ENCODE results near the gene COL23A1.

Gene COL23A1

DNA sequence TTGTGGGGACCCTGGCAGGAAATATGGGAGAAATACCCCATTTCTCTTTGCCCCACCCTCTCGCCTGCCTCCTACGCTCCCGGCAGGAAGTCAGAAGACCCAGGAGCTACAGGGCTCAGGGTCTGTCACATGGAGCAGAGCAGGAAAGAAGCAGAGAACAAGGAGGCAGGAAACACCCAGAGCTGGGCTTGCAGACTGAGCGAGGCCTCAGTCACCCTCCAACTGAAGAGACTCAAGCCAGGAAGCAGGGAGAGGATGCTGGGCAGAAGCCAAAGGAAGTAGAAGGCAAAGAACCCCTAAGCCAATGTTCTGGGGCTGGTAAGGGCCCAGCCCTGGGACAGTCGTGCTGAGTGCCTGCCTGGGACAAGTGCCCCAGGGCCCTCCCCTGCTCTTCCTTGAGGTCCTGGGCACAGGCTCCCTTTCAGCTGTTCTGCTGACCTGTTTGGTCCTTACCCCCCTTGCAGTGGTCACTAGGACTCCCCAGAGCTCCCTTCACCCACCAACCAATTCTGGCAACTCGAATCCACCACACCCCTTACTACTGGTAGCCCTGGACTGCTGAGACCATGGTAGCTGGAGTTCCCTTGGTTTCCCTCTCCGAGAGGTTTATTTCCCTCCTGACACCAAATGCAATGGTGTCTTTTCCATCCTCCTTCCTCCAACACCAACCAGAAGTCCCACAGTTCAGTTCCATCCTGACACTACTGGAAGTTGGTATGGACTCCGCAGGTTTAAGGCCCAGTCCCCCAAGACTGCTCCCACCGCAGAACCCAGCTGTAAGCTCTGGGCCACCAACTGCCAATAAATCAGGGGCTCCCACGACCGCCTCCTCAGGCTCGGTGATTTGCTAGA is 157.5 kb downstream of the COL23A1 start:
- no peak for DNase-seq

- no peak for DNase-seq
Measured at GRCh38 chr5:178431782-178432165, 158.4 kb downstream of the COL23A1 start.

DNA sequence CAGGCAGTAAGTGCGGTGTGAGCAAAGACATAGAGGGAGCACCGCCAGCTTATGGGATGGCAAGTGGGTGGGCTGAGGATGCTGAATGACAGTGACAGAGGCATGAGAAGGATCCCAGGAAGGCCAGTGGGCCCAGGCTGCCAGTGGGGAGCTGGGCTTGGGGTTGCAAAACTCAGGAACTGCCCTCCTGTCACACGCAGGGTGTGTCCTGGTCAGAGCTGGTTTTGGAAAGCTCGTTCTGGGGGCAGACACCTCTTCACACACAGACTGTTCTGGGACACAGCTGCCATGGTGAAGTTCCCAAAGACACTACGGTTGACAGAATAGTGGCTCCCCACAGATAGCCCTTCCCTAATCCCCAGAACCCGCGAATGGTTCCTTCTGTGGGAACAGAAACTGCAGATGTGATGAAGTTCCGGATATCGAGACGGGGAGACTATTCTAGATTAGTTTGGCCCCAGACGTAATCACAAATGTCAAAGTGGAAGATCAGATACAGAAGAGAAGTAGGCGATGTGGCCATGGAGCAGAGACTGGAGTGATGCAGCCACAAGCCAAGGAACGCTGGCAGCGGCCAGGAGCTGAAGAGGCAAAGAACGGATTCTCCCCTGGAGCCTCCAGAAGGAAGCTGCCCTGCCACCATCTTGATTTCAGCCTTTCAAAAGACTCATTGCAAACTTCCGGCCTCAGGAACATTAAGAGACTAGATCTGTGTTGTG is 159.0 kb downstream of the COL23A1 start:
- DNase-seq = no peak

DNA sequence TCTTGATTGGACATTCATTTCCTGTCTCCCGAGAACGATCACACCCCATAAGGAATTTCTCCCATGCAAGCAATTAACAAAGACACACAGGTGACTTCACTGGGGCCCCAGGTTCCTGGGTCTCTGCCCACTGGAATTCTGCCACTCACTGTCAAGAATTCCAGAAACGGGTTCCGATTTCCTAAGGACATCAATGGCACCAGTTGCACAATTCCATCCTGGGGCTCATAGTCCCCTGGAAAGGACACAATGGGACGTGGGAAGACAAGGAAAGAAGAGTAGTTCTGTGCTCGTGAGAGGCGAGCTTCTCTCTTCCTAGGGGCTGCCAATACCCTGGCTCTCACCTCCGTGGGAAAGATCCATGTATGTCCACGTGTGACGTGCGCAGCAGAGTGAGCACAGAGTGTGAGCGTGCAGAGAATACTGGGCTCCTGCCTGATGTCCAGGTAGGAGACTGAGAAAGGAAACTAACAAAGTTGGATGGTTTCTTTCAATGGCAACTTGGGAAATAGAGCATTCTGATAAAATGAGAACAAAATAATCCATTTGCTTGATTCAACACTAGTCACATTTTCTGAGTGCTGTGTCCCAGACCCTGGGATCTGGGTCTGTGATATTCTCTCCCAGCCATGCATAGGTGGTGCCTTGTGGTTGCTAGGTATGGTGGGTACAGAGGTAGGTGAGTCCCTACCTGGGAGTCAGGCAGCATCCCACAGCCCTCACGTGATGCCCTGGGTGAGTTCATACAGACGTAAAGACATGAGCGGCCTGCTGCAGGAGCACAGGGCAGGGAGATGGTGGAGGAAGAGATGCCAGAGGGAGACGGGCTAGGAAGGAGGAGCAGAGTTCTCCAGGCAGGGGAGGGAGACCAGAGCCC is 159.8 kb downstream of the COL23A1 start:
- no peak for DNase-seq

GRCh38 chr5:178429491-178430185 is 160.6 kb downstream of the COL23A1 start:
- DNase-seq = no peak

GRCh38 chr5:178429156-178429468 is 161.1 kb downstream of the COL23A1 start:
- DNase-seq = no peak

- no peak for DNase-seq
Measured at GRCh38 chr5:178428341-178429155, 161.6 kb downstream of the COL23A1 start.

- DNase-seq = no peak
Measured at GRCh38 chr5:178427576-178428197, 162.5 kb downstream of the COL23A1 start.

GRCh38 chr5:178426326-178427130 is 163.7 kb downstream of the COL23A1 start:
- DNase-seq = no peak

- no peak for DNase-seq
Measured at GRCh38 chr5:178425621-178426068, 164.5 kb downstream of the COL23A1 start.

DNA sequence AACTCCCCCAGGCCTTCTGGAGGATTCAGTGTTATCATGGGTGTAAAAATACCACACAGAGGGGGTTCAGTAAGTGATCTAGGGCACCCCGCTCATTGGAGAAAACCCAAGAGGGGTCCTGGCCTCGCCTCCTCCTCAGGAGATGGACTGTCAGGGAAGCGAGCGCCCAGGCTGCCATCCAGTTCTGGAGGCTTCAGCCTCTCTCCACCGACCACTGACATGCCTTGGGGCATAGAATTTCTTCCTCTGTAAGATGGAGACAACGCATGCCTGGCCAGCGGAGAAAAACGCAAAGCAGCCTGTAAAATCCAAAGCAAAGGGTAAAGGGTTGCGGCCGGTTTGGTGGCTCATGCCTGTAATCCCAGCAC is 165.4 kb downstream of the COL23A1 start:
- DNase-seq = no peak

DNA sequence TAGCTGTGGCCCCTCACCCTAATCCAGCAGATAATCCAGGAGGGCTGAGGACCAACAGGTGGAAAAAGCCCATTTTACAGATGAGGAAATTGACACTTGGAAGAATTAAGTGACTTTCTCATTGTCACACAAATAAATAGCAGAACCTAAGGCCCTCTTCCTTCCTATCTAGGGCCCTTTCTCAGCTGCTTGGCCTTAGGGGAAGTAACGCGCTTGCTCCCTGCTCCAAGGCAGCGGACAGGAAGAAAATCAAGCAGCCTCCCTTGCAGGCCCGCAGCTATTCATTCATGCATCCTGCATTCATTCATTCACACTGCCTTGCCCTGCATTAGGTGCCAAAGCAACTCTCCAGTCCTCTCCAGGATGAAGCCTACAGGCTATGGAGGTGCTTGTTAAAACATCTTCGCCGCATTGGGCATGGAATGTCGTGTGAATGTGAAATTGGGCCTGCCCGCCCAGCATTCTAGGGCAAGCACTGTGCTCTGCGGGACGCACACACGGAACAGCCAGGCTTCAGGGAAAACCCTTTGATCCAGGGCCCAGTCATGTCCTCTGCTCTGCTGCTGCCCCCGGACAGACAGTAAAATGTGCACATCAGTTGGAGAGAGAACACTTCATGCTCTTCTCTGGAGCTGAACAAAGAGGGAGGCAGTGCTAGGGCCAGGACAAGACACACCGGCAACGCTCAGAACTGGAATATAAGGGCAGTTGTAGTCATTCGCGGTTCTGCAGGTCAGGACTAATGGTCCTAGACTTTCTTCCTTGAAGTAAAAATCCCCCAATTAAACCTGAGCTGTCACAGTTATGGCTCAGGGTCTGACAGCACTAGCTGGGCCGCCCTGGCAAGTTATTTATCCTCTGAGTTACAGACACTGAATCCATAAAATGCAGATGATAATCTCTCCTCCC is 166.0 kb downstream of the COL23A1 start:
- no peak for DNase-seq

- DNase-seq = no peak
Measured at GRCh38 chr5:178423431-178423830, 166.8 kb downstream of the COL23A1 start.

- no peak for DNase-seq
Measured at GRCh38 chr5:178422400-178422775, 167.8 kb downstream of the COL23A1 start.

DNA sequence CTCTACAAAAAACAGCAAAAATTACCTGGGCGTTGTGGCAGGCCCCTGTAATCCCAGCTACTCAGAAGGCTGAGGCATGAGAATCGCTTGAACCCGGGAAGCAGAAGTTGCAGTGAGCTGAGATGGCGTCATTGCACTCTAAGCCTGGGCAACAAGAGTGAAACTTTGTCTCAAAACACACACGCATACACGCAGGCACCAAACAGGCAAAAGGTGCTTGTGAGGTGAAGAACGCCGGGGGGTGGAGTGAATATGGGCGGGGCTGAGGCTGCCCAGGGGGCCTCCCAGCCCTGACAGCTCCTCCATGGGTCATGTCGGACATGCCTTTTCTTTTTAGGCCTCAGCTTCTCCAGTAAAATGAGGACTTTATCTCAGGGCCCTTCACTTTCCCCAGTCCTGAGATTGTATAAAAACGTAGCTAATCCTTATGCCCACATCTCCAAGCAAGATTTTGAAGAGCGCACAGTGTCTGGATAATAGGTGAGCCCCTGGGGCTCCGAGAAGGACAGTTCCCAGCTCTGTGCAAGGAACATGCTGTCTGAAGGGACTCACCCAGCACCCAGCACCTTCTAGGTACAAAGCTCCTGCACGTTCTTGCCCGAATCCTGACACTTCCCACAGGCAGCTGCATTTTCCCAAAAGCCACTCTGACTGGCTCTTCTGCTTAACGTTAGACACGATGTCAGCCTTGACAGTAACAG is 168.3 kb downstream of the COL23A1 start:
- no peak for DNase-seq

DNA sequence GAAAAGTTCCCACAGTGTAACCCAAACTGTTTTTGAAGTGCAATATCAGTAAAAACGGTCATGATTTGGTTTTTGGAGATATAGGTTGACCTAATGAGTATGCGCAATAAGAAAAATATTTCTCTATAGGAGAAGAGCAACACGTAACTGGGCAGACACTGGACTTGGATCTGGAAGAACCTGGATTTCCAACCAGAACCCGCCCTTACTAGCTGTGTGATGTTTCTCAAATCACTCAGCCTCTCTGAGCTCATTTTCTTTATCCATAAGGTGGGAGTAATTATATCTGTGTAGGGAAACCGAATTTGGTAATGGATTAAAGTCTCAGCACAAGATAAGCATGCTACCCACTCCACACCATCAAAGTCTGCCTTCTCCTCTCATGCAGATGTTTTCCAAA is 169.1 kb downstream of the COL23A1 start:
- no peak for DNase-seq

GRCh38 chr5:178420354-178420781 is 169.8 kb downstream of the COL23A1 start:
- no peak for DNase-seq

- DNase-seq = no peak
Measured at GRCh38 chr5:178419651-178420050, 170.5 kb downstream of the COL23A1 start.

GRCh38 chr5:178419196-178419595 is 171.0 kb downstream of the COL23A1 start:
- DNase-seq = no peak
